GM12891 (cell line): ENCODE data around the gene SERINC3.

Source experiments
- POLR2A ChIP-seq: IDR thresholded peaks from 2 replicates; pipeline ENCODE4 v1.6.1; 2011; ENCODE audit warnings: low read depth, low read length, control low read depth
- POLR2AphosphoS5 ChIP-seq: IDR thresholded peaks from 2 replicates; pipeline ENCODE4 v1.6.1; 2011; ENCODE audit warnings: low read depth, low read length, control low read depth
- SPI1 ChIP-seq: IDR thresholded peaks from 2 replicates; pipeline ENCODE4 v1.6.1; 2011; ENCODE audit warnings: low read depth, low read length, control low read depth
- TAF1 ChIP-seq: IDR thresholded peaks from 2 replicates; pipeline ENCODE4 v1.6.1; 2011; ENCODE audit warnings: low read depth, low read length, control low read depth

DNA sequence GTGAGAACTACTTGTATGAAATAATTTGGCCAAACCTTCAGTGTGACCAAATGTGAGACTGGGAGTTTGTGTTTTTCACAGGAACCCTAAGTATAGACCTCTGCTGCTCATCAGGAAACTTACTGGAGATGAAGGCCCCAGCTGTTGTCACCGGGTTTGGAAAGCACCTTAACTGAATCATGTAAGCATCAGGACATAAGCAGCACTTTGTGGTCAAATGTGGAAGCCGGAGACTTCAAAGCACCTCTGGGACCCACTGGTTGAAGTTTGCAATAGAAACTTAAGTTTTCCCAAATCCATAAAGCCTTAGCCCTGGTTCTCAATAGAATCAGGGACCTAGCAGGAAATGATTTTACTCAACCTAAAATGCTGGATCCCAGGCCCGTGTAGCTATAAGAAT lies 31.9 kb downstream of the SERINC3 start:
- TF ChIP-seq POLR2A (no peak), SPI1 (no peak), POLR2AphosphoS5 (no peak), TAF1 (no peak)
